ENCODE measurements around the gene FREM2. TPM values are rescaled to one million over a fixed set of nuclear protein-coding genes. Genes with fewer than 3 reads are reported as not detected.

The FREM2 gene
- total RNA-seq, 1 experiment from 2014 or later, result 42.6 TPM

DNA sequence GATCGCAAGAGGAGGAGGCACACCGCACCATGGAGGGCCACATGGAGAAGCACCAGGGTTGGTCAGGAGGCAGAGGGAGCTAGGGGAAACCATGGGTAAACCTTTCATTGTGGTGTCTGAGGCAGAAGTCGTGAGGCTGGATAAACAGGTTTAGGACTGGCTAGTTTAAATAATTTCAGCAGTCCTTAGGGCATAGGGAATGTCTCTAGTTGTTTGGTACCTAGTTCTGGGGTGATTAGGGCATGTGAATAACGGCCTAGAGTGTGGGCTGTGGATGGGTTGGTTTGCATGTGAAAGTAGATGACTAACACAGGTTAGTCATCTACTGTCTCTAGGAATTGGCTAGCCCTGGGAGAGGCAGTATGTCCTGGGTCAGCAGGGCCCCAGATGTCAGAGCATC lies 201.4 kb downstream of the FREM2 start:
- Histone ChIP-seq H3K27me3 (replicated peaks; ENCODE audit: control insufficient read depth, insufficient read depth, low read length) (no peaks in the 10 kb centered on the region), H3K4me1 (no peaks in the 10 kb centered on the region), H3K36me3 (ENCODE audit: control insufficient read depth, insufficient read depth, low read length) (no peaks in the 10 kb centered on the region), H3K9me3 (no peaks in the 10 kb centered on the region), H3K4me3 (ENCODE audit: low read depth, low read length) (no peak overlapping the region)
- intact Hi-C loops (cut with micrococcal nuclease; ENCODE audit: unreplicated experiment), result no loop called here
- no peaks in the 10 kb centered on the region for H3K27me3 Mint-ChIP-seq (ENCODE audit: insufficient read depth, unreplicated experiment)
- ChIA-PET POLR2A (no interaction called here), CTCF (no interaction called here)
- no peak overlapping the region for H3K4me3 Mint-ChIP-seq (ENCODE audit: unreplicated experiment)
- H3K4me1 Mint-ChIP-seq (ENCODE audit: low read depth, unreplicated experiment), result peaks cover 23% of the 10 kb centered on the region
- peaks cover 9% of the 10 kb centered on the region for H3K9me3 Mint-ChIP-seq (ENCODE audit: unreplicated experiment)
- H3K27ac Mint-ChIP-seq (ENCODE audit: unreplicated experiment), result peak overlapping the region; percentile 5
- H3K36me3 Mint-ChIP-seq (ENCODE audit: insufficient read depth, unreplicated experiment), result peaks cover 18% of the 10 kb centered on the region
- DNase-seq, result no peak
- TF ChIP-seq, protein P1, sequence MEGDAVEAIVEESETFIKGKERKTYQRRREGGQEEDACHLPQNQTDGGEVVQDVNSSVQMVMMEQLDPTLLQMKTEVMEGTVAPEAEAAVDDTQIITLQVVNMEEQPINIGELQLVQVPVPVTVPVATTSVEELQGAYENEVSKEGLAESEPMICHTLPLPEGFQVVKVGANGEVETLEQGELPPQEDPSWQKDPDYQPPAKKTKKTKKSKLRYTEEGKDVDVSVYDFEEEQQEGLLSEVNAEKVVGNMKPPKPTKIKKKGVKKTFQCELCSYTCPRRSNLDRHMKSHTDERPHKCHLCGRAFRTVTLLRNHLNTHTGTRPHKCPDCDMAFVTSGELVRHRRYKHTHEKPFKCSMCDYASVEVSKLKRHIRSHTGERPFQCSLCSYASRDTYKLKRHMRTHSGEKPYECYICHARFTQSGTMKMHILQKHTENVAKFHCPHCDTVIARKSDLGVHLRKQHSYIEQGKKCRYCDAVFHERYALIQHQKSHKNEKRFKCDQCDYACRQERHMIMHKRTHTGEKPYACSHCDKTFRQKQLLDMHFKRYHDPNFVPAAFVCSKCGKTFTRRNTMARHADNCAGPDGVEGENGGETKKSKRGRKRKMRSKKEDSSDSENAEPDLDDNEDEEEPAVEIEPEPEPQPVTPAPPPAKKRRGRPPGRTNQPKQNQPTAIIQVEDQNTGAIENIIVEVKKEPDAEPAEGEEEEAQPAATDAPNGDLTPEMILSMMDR (IDR thresholded peaks at IDR 0.05; ENCODE audit: insufficient read depth in 1 of 2, low read depth in 1 of 2, low read length in 1 of 2, severe bottlenecking in 1 of 2, unreplicated experiment in 1 of 2), result no peak
- BruUV-seq (replicated peaks), result no TSS peak

- DNase-seq, result no peak
- no peaks in the 10 kb centered on the region for H3K27me3 ChIP-seq (replicated peaks; ENCODE audit: control insufficient read depth, insufficient read depth, low read length)
- H3K27ac Mint-ChIP-seq (ENCODE audit: unreplicated experiment), result no peak overlapping the region
- H3K9me3 Mint-ChIP-seq (ENCODE audit: unreplicated experiment), result peaks cover 7% of the 10 kb centered on the region
- no peak overlapping the region for H3K4me3 Mint-ChIP-seq (ENCODE audit: unreplicated experiment)
- intact Hi-C loops (cut with micrococcal nuclease; ENCODE audit: unreplicated experiment), result no loop called here
- H3K36me3 ChIP-seq (ENCODE audit: control insufficient read depth, insufficient read depth, low read length), result no peaks in the 10 kb centered on the region
- H3K4me3 ChIP-seq (ENCODE audit: low read depth, low read length), result no peak overlapping the region
- no peaks in the 10 kb centered on the region for H3K9me3 ChIP-seq
- BruUV-seq (replicated peaks), result no TSS peak
- H3K27me3 Mint-ChIP-seq (ENCODE audit: insufficient read depth, unreplicated experiment), result no peaks in the 10 kb centered on the region
- peaks cover 5% of the 10 kb centered on the region for H3K4me1 Mint-ChIP-seq (ENCODE audit: low read depth, unreplicated experiment)
- ChIA-PET POLR2A (no interaction called here), CTCF (no interaction called here)
- H3K4me1 ChIP-seq, result peaks cover 13% of the 10 kb centered on the region; the same call in 1 of the 2 replicates
- H3K36me3 Mint-ChIP-seq (ENCODE audit: insufficient read depth, unreplicated experiment), result peaks cover 14% of the 10 kb centered on the region
- TF ChIP-seq, protein P1 (IDR thresholded peaks at IDR 0.05; ENCODE audit: insufficient read depth in 1 of 2, low read depth in 1 of 2, low read length in 1 of 2, severe bottlenecking in 1 of 2, unreplicated experiment in 1 of 2), result no peak
Observed at GRCh38 chr13:38895075-38895474, 208.2 kb downstream of the FREM2 start.

DNA sequence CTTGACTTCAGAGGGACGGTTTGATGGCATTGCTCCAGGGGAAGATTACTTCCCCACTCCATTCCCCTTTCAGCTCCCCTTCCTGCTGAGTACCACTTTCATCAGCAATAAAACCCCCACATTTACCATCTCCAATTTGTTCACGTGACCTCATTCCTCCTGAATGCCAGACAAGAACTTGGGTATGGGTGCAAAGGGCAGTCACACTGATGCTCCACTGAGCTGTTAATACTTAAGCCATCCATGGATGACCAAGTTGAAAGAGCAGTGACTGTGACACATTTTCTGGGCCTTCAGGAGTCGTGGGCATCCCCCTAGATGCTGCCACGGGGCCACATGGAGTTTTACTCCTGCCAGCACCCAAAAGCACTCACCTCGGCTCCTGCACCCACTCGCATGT lies 210.6 kb downstream of the FREM2 start:
- Histone ChIP-seq H3K4me3 (ENCODE audit: low read depth, low read length) (no peak overlapping the region), H3K4me1 (peaks cover 13% of the 10 kb centered on the region; the same call in 1 of the 2 replicates), H3K27me3 (replicated peaks; ENCODE audit: control insufficient read depth, insufficient read depth, low read length) (no peaks in the 10 kb centered on the region), H3K36me3 (ENCODE audit: control insufficient read depth, insufficient read depth, low read length) (no peaks in the 10 kb centered on the region), H3K9me3 (no peaks in the 10 kb centered on the region)
- ChIA-PET POLR2A (no interaction called here), CTCF (no interaction called here)
- no peaks in the 10 kb centered on the region for H3K9me3 Mint-ChIP-seq (ENCODE audit: unreplicated experiment)
- TF ChIP-seq, protein P1 (IDR thresholded peaks at IDR 0.05; ENCODE audit: insufficient read depth in 1 of 2, low read depth in 1 of 2, low read length in 1 of 2, severe bottlenecking in 1 of 2, unreplicated experiment in 1 of 2), result no peak
- no peak overlapping the region for H3K27ac Mint-ChIP-seq (ENCODE audit: unreplicated experiment)
- intact Hi-C loops (cut with micrococcal nuclease; ENCODE audit: unreplicated experiment), result no loop called here
- H3K36me3 Mint-ChIP-seq (ENCODE audit: insufficient read depth, unreplicated experiment), result peaks cover 7% of the 10 kb centered on the region
- no TSS peak for BruUV-seq (replicated peaks)
- no peaks in the 10 kb centered on the region for H3K27me3 Mint-ChIP-seq (ENCODE audit: insufficient read depth, unreplicated experiment)
- DNase-seq, result no peak
- H3K4me3 Mint-ChIP-seq (ENCODE audit: unreplicated experiment), result no peak overlapping the region
- H3K4me1 Mint-ChIP-seq (ENCODE audit: low read depth, unreplicated experiment), result no peaks in the 10 kb centered on the region

Measured in Caco-2 (cell line).